GM21390 (cell line): Measurements from ENCODE around the gene TTLL10.
"Not testable (repeated sequence)": the region's sequence is repeated elsewhere in the genome, so short reads cannot be mapped to it uniquely, and the experiment has no call there.

Source experiments
- ATAC-seq: cut with Tn5 transposase; IDR thresholded peaks from one replicate; pipeline ENCODE4 v1.9.1; 2021; ENCODE audit not compliant: unreplicated experiment

Gene TTLL10

GRCh38 chr1:1141244-1141910, 32.3 kb upstream of the TTLL10 start:
- ATAC-seq: no peak

- ATAC-seq: no peak
Measured at GRCh38 chr1:1141911-1142250, 31.8 kb upstream of the TTLL10 start.

DNA sequence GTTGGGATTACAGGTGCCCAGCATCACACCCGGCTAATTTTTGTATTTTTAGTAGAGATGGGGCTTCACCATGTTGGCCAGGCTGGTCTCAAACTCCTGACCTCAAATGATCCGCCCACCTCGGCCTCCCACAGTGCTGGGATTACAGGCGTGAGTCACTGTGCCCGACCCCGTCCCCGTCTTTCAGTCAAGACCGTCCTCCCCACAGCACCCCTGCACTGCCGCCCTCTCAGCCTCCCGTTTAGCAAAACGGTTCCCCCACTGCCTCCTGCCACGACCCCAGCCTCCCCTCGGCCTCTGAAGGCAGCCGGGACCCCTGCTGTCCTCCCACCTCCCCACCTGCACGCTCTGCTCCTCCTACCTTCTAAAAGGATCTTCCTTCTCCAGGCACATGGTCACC, 31.3 kb upstream of the TTLL10 start:
- ATAC-seq: not testable (repeated sequence)

DNA sequence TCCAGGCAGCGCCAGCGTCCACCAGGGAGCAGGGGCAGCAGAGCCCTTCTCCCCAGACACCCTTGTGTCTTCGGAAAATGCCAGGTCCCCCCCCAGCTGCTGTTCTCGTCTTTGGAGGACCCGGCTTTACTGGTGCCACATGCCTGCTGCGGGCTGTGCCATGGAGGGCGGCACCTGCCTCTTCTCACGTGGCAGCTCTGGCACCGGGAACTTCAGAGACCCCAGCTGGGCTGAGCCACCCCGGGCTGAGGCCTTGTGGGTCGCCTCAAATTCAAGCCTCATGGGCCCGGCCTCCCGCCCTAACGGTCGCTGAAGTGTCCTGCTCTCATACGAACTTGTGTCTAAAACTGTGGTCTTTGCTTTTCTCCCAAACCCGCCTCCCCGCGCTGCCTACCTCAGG, 30.8 kb upstream of the TTLL10 start:
- no peak for ATAC-seq

GRCh38 chr1:1143636-1144035, 30.0 kb upstream of the TTLL10 start:
- ATAC-seq: no peak

DNA sequence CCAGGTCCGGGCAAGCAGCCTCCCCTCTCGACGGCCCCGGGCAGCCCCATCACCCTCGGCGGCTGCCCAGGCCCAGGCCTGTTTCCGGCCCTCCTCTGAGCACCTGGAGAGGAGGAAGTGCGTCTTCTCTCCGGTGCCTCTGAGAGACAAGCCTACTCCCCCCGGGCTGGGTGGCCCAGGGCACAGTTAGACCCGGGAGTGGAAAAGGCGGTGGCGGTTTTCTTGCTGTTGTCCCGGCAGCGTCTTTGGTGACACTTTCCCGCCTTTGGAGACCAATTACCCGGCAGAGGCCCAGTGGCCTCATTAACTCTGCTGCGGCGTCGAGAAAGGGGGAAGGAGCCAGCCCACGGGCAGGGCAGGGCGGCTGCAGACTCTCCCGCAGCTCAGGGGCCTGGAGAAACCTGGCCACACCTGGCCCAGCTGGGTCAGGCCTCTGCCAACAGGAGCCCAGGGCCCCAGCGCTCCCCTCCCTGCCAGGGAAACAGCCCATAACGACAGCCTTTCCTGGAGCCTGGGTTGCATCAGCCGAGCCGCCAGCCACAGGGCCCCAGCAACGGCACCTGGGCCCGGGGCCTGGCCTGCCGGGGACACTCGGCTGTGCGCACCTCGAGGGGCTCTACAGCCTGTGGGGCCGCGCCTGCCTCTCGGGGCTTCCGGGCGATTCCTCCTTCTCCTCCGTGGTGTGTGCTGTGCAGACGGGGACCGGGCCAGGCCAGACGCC, 29.4 kb upstream of the TTLL10 start:
- no peak for ATAC-seq

DNA sequence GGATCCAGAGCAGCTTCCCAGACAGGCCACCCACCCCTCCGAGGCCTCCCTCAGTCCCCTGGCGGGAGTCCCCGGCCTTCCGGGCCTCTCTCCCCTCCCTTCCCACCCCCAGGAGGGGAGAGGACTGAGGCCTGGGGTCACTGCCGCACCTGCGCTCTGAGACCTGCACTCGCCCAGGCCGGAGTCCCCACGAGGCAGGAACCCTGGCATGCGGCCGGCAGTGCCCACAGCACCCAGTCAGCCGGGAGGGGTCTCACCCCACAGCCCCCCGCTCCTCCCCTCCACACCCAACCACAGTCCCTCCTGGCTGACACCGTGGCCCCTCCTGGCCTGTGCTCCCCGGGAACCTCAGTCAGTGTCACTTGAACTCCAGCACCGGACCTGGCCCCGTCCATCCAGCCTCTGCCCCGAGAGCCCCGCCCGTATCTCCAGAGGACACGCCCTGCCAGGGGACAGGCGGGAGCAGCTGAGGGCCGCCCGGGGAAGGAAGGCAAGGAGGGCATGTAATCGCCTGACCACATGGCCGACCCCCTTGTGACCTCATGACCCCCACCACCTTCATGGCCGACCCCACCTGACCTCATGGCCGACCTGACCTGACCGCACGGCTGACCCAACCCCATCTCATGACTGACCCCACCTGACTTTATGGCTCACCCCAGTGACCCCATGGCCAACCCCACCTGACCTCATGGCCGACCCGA, 28.7 kb upstream of the TTLL10 start:
- no peak for ATAC-seq

DNA sequence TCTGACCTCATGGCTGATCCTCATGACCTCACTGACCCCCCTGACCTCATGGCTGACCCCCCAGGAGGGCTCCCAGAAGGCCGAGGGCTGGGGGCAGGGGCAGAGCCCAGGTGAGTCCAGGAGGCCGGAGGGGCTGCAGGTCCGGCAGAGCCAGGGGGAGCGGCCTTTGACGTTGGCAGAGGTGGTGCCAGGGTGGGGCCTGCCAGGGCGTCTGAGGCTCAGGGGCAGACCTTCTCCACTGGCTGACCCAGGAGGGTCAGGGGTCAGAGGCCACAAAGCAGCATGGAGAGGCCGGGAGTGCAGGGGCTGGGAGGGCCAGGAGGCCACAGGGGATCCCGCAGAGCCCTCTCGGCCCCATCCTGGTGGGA, 28.1 kb upstream of the TTLL10 start:
- no peak for ATAC-seq

GRCh38 chr1:1146026-1146425, 27.7 kb upstream of the TTLL10 start:
- ATAC-seq: no peak

DNA sequence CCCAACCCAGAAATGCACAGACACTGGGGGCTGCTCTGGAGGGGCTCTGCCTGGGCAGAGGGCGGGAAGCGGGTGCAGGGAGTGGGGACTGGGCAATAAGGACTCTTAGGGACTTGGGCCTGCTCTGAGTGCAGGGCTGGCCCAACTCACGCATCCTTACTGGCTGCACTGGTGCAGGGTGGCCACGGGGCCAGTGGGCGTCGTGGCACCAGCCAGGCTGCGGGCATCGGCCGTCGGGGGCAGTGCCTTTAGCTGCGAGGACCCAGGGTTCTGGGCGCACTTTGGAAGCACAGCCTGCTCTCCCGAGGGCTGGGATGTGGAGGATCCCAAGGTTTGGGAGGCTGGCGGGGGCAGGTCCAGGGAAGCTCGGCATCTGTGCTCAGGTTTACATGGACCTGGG, 27.1 kb upstream of the TTLL10 start:
- ATAC-seq: no peak

GRCh38 chr1:1148061-1148460, 25.6 kb upstream of the TTLL10 start:
- ATAC-seq: no peak

GRCh38 chr1:1148569-1148968, 25.1 kb upstream of the TTLL10 start:
- ATAC-seq: no peak

GRCh38 chr1:1149416-1149815, 24.3 kb upstream of the TTLL10 start:
- ATAC-seq: no peak

DNA sequence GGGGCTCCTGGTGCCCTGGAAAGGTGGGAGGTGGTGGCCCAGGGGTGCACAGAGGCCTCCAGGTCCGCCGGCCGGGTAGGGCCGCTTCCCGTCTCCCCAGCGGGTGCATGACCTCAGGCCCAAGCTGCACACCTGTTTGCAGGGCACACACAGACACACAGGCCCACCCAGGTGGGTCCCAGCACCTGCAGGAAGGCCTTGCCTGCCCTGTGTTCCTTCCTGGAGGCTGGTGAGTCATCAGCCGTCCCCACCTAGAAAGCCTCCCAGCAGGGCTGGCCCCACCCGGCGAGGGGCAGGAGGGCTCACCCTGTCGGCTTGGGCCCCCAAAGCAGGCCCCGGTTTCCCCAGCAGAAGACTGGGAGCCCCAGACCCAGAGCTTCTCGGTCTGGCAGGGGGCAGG, 23.6 kb upstream of the TTLL10 start:
- no peak for ATAC-seq

DNA sequence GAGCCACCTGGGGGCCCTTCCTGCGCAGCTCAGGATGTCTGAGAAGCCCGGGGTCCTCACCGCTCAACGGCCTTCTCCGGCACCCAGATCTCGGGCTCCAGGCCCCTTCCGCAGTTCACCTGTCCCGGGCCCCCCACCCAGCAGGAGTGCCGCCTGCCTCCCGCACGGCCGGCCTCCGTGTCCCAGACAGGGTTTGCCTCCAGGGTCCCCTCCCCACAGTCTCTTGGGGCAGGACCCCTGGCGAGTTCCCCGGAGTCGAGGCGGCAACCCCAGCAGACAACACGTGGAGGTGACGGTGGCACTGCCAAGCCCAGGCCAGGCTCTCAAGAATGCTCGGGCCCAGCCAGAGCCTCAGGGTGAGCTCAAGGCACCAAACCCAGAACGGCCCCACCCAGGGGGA, 22.4 kb upstream of the TTLL10 start:
- no peak for ATAC-seq

DNA sequence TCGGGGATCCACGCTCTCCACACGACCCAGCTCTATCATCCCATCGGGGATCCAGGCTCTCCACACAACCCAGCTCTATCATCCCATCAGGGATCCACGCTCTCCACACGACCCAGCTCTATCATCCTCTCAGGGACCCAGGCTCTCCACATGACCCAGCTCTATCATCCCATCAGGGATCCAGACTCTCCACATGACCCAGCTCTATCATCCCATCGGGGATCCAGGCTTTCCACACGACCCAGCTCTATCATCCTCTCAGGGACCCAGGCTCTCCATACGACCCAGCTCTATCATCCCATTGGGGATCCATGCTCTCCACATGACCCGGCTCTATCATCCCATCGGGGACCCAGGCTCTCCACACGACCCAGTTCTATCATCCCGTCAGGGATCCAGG, 21.2 kb upstream of the TTLL10 start:
- ATAC-seq: not testable (repeated sequence)

DNA sequence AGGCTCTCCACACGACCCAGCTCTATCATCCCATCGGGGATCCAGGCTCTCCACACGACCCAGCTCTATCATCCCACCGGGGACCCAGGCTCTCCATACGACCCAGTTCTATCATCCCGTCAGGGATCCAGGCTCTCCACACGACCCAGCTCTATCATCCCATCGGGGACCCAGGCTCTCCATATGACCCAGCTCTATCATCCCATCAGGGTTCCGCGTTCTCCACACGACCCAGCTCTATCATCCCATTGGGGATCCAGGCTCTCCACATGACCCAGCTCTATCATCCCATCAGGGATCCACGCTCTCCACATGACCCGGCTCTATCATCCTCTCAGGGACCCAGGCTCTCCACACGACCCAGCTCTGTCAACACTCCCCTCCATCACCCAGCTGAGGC, 20.5 kb upstream of the TTLL10 start:
- not testable (repeated sequence) for ATAC-seq

DNA sequence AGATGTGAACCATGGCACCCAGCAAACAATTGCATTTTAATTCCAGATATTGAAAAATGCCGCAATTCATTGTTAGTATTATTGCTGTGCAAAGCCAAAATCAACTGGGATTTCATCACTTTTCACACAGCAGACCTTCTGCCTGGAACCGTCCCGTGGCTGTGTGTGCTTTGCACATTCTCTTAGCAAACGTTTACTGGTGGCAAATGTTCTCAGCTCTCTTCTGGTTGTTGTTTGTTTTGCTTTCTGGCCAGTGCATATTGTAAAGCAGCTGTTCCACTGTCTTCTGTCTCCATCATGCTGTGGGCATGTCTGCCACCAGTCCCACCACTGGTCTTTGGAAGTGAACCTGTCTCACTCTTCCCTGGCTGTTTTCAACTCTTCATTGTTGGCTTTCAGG, 19.8 kb upstream of the TTLL10 start:
- no peak for ATAC-seq

DNA sequence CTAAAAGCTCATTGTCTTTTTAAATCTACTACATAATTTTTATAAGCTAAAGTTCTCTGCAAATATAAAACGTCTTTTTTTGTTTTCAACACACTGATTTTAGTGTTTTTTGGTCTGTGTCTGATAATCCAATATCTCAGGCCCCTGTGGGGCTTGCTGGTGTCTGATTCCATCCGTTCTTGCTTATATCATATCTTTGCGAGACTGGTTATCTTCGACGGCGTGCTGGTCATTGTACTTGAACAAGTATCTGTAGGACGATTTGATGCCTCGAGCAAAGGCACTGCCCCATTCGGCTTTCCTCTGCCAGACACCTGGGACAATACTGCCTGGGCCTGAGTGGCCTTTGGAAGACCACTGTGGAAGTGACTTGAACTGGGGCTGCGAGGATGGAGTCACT, 18.4 kb upstream of the TTLL10 start:
- no peak for ATAC-seq

DNA sequence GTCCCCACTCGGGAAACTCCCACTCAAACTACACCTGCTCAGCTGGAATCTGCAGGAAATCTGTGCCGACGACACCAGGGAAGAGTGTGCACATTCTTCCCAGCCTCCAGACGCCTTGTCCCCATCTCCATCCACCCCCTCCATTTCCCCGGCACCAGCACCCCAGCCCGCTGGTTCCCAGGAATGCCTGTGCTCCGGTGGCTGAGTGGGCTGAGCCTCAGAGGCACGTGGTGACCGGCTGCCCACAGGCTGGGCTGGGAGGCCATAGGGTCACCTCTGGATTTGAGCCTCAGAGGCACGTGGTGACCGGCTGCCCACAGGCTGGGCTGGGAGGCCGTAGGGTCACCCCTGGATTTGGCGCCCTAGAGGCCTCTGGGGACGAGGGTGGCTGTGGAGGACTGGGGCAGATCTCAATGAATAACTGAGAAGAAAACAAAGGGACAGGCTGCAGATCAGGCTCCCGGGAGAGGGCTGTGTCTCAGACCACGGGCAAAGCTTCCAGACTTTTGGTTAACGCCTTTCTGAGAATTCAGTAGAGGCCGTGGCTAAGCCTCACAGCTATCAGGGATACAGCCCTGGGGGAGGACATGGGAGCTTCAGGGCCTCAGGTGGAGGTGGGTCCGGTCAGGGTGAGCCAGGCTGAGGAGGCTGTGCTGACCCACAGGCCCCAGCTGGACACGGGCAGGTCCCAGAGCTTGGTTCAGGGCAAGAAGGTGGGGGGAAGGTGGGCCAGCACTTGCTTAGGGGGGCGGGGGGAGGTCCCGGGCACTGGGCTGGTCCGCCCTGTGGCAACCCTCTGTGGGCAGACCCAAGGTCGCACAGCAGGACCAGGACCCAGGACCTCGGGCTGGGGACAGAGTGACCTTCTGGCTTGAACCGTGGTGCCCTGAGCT, 17.3 kb upstream of the TTLL10 start:
- ATAC-seq: no peak

- ATAC-seq: no peak
Measured at GRCh38 chr1:1157033-1157365, 16.7 kb upstream of the TTLL10 start.
